ENCODE data around the gene AIRE. TPM values are rescaled to one million over a fixed set of nuclear protein-coding genes. Genes with fewer than 3 reads are reported as not detected.

Gene AIRE
- total RNA-seq, 6 donors from 2014 or later, result not detected

- Histone ChIP-seq H3K9me3 (no peaks in the 10 kb centered on the region), H3K27me3 (no peaks in the 10 kb centered on the region), H3K27ac (no peak overlapping the region), H3K4me1 (no peaks in the 10 kb centered on the region), H3K4me3 (no peak overlapping the region), H3K36me3 (no peaks in the 10 kb centered on the region)
- ATAC-seq (ENCODE audit: low FRiP score in 2 of 2) (no peak), DNase-seq (peak in 1 of 2 donors; percentile 59)
- 74 to 78% methylated on average over 6 to 18 of the region's 19 CpGs for WGBS, 2 donors
- TF ChIP-seq POLR2AphosphoS5 (IDR thresholded peaks at IDR 0.05) (no peak), POLR2A (IDR thresholded peaks at IDR 0.05) (no peak), EP300 (IDR thresholded peaks at IDR 0.05) (no peak)
- TF ChIP-seq, protein P1, sequence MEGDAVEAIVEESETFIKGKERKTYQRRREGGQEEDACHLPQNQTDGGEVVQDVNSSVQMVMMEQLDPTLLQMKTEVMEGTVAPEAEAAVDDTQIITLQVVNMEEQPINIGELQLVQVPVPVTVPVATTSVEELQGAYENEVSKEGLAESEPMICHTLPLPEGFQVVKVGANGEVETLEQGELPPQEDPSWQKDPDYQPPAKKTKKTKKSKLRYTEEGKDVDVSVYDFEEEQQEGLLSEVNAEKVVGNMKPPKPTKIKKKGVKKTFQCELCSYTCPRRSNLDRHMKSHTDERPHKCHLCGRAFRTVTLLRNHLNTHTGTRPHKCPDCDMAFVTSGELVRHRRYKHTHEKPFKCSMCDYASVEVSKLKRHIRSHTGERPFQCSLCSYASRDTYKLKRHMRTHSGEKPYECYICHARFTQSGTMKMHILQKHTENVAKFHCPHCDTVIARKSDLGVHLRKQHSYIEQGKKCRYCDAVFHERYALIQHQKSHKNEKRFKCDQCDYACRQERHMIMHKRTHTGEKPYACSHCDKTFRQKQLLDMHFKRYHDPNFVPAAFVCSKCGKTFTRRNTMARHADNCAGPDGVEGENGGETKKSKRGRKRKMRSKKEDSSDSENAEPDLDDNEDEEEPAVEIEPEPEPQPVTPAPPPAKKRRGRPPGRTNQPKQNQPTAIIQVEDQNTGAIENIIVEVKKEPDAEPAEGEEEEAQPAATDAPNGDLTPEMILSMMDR (IDR thresholded peaks at IDR 0.05), result no peak
Observed at GRCh38 chr21:44260791-44261631, 24.7 kb upstream of the AIRE start.

DNA sequence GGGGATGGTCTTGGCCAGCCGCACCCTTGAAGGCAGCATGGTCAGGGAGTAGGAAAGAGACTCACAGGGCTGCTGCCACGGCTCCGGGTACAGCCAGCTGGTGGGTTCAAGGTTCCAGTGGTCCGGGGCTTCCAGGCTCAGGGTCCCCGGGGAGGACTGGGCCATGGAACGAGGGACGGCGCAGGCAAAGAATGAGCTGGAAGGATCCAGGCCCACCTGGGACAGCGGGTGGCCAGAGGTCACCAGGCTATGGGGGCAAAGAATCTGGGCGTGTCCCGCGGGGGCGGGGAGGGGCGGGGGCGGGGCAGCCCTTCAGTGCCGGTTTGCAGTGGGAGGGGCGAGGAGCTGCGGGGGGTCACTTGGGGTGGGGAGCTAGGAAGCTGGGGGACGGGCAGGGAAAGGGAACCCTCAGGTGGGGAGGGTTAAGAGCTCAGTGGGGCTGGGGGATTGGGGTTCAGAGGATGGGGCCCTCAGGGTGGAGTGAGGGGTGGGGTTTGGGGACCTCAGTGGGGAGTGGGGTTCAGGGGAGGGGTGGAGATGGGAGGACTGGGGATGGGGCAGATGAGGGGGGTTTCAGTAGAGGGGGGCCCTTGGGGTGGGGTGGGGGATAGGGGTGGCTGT, 23.9 kb upstream of the AIRE start, which contains the start of gene DNMT3L:
DNMT3L (minus strand) TSS at position 223 of the 621 bp plus-strand sequence. CDS start 638 bp downstream, outside the sequence.
- ATAC-seq (ENCODE audit: low FRiP score in 2 of 2) (no peak), DNase-seq (no peak)
- 87 to 89% methylated on average over 10 to 16 of the region's 19 CpGs for WGBS, 2 donors
- H3K36me3 ChIP-seq, result no peaks in the 10 kb centered on the region
- no peaks in the 10 kb centered on the region for H3K4me1 ChIP-seq
- H3K4me3 ChIP-seq, result no peak within 1 kb of the TSS
- no peak within 1 kb of the TSS for H3K27ac ChIP-seq
- no peaks in the 10 kb centered on the region for H3K9me3 ChIP-seq
- no peaks in the 10 kb centered on the region for H3K27me3 ChIP-seq
- TF ChIP-seq, protein P1 (IDR thresholded peaks at IDR 0.05), result no peak

DNA sequence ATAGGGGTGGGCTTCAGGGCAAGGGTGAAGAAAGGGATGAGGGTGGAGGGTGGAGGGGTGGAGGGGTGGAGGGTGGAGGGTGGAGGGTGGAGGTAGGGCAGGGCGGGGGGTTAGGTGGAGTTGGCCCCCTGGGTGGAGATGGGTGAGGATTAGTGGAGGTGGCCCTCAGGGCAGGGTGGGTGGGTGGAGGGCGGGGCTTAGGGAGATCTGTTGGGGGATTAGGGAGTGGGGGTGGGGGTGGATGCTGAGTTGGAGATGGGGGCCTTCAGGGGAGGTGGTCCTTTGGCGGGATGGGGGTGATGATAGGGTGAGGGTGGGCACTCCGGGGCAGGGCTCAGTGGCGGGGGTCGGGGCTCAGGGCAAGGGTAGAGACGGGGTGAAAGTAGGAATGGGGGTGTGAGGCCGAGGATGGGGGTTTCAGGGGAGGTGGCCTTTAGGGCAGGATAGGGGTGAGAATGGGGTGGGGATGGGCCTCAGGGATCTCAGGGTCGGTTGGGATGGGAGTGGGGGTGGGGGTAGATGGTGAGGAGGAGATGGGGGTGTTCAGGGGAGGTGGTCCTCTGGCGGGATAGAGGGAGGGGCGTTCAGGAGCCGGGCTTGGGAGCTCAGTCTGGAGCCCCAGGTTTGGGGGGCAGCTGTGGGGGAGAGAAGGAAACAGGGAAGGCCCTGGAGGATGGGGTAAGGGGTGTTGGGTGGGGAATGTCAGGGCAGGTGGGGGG, 23.2 kb upstream of the AIRE start:
- DNase-seq (no peak), ATAC-seq (ENCODE audit: low FRiP score in 2 of 2) (no peak)
- Histone ChIP-seq H3K4me1 (no peaks in the 10 kb centered on the region), H3K4me3 (no peak overlapping the region), H3K27me3 (no peaks in the 10 kb centered on the region), H3K36me3 (no peaks in the 10 kb centered on the region), H3K9me3 (no peaks in the 10 kb centered on the region), H3K27ac (no peak overlapping the region)
- 83 to 88% methylated on average over 9 to 10 of the region's 12 CpGs for WGBS, 2 donors
- TF ChIP-seq EP300 (IDR thresholded peaks at IDR 0.05) (no peak), POLR2AphosphoS5 (IDR thresholded peaks at IDR 0.05) (no peak), POLR2A (IDR thresholded peaks at IDR 0.05) (no peak)
- TF ChIP-seq, protein P1 (IDR thresholded peaks at IDR 0.05), result no peak

DNA sequence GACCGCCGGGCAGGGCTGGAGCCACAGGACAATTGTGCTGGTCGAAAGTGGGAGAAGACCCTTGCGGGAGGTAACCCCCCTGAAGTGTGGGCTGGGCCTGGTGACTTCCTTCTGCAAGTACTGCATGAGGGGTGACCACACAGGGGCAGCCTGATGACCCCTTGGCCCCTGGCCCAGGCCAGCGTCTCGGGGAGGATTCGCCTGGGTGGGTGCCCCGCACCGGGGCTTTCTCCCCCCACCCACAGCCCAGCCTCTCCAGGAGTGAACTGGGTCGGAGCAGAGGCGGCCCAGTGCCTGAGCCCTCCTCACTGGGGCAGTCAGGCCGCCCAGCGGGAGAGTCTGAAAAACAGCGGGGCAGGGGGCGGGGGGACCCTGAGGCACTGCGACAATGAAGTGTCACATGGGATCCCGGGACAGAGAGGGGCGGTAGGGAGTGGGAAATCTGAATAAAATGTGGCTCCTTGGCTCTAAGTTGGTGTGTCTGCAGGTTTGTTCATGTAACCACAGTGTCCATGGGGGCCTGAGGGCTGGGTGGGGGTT, 22.4 kb upstream of the AIRE start:
- 78 to 82% methylated on average over 11 to 12 of the region's 18 CpGs for WGBS, 2 donors
- ATAC-seq (ENCODE audit: low FRiP score in 2 of 2) (no peak), DNase-seq (peak in 1 of 2 donors; percentile 61)
- Histone ChIP-seq H3K4me3 (no peak overlapping the region), H3K36me3 (no peaks in the 10 kb centered on the region), H3K27me3 (no peaks in the 10 kb centered on the region), H3K27ac (no peak overlapping the region), H3K9me3 (no peaks in the 10 kb centered on the region), H3K4me1 (no peaks in the 10 kb centered on the region)
- TF ChIP-seq, protein P1 (IDR thresholded peaks at IDR 0.05), result no peak
- no peak for TF ChIP-seq POLR2AphosphoS5 (IDR thresholded peaks at IDR 0.05)
- no peak for TF ChIP-seq POLR2A (IDR thresholded peaks at IDR 0.05)
- TF ChIP-seq EP300 (IDR thresholded peaks at IDR 0.05), result no peak

Data from upper lobe of left lung (tissue), 6 donors.